Cardiac fibroblast (primary cell): ENCODE data around the gene SLC22A16.
"Not testable (repeated sequence)": the region's sequence is repeated elsewhere in the genome, so short reads cannot be mapped to it uniquely, and the experiment has no call there.

ENCODE experiments used
- DNase-seq, 2 donors: peaks; one replicate each; pipeline versions ENCODE4 v3.0.0 to v3.0.0-alpha.2; 2010; ENCODE audit warnings: low read depth in 2 of 2
- H3K4me3 ChIP-seq, 2 donors: replicated peaks in 1 of 2; 1 replicate in 1 of 2; 2 replicates in 1 of 2; pipeline ENCODE4 v1.5.1; 2011; ENCODE audit warnings: low read depth in 2 of 2, low read length in 2 of 2, mild to moderate bottlenecking in 2 of 2, moderate library complexity in 1 of 2
- TF ChIP-seq, protein P1 (sequence below): IDR thresholded peaks from one replicate; pipeline ENCODE4 v1.5.1; 2011; ENCODE audit warnings: low read depth, mild to moderate bottlenecking, low read length, inconsistent platforms

The SLC22A16 gene

DNA sequence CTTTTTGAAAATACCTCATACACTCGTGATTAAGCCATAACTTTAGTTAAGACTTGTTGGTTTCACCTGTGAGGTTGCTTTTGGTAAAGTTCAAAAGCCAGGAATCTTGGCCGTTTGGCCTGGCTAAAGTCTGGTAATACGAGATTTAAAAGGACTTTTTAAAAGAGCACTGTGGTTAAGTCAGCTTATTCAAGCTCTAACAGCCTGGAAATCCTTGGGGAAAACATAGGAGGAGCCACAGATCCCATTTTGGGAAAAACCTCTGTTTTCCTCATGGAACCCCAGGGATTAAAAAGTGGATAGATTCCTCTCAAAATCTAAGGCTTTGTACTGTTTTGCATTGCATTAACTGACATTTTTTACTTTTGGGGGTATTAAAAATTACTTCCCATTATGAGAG, 13.7 kb upstream of the SLC22A16 start:
- TF ChIP-seq, protein P1, sequence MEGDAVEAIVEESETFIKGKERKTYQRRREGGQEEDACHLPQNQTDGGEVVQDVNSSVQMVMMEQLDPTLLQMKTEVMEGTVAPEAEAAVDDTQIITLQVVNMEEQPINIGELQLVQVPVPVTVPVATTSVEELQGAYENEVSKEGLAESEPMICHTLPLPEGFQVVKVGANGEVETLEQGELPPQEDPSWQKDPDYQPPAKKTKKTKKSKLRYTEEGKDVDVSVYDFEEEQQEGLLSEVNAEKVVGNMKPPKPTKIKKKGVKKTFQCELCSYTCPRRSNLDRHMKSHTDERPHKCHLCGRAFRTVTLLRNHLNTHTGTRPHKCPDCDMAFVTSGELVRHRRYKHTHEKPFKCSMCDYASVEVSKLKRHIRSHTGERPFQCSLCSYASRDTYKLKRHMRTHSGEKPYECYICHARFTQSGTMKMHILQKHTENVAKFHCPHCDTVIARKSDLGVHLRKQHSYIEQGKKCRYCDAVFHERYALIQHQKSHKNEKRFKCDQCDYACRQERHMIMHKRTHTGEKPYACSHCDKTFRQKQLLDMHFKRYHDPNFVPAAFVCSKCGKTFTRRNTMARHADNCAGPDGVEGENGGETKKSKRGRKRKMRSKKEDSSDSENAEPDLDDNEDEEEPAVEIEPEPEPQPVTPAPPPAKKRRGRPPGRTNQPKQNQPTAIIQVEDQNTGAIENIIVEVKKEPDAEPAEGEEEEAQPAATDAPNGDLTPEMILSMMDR = no peak
- H3K4me3 ChIP-seq = no peak overlapping the region
- no peak for DNase-seq

GRCh38 chr6:110488606-110489190, 12.3 kb upstream of the SLC22A16 start:
- H3K4me3 ChIP-seq = no peak overlapping the region
- no peak for DNase-seq
- TF ChIP-seq, protein P1 = no peak

DNA sequence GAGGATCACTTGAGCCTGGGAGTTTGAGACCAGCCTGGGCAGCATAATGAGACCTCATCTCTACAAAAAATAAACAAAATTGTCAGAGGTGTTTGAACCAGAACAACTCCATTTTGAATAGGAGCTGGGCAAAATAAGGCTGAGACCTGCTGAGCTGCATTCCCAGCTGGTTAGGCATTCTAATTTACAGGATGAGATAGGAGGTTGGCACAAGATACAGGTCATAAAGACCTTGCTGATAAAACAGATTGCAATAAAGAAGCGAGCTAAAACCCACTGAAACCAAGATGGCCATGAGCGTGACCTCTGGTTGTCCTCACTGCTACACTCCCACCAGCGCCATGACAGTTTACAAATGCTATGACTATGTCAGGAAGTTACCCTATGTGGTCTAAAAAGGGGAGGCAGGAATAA, 11.6 kb upstream of the SLC22A16 start:
- DNase-seq, H3K4me3 ChIP-seq: not testable (repeated sequence)

DNA sequence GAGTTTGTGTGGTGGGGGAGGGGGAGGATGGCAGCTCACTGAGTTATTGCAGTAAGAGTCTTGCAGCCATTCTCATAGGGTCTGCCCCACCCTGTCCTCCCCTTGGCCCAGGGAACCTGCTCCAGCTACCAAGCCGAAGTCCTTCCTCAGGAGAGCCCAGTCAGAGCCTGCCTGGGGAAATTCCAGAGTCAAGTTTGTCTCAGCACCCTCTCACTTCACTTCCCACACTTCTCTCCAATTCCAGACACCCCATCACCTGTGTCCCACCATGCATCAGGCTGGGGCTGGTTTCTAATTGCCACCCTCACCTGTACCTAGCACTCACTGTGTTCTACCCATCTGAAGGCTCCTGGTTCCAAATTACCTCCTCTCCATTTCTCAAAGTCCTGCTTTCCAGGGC, 10.3 kb upstream of the SLC22A16 start:
- H3K4me3 ChIP-seq = no peak overlapping the region
- no peak for DNase-seq
- TF ChIP-seq, protein P1 = no peak

DNA sequence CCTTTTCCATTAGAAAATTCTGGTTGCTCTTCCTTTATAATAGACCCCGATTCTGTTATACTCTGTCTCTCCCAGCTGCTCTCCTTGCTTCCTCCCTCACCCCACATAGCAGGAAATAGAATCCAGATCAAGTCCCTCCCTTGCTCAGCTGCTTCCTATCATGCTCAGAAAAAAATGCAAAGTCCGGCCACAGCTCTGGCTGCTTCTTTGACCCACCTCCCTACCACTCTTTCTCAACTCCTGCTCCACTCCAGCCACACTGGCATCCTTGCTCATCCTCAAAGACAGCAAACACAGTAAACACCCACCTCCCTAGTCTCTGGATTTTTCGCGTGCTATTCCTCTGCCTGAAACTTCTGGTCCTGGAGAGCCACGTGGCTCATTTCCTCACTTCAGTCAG, 9.1 kb upstream of the SLC22A16 start:
- TF ChIP-seq, protein P1 = no peak
- peak in 1 of 2 donors; percentile 15 for DNase-seq
- H3K4me3 ChIP-seq = no peak overlapping the region

DNA sequence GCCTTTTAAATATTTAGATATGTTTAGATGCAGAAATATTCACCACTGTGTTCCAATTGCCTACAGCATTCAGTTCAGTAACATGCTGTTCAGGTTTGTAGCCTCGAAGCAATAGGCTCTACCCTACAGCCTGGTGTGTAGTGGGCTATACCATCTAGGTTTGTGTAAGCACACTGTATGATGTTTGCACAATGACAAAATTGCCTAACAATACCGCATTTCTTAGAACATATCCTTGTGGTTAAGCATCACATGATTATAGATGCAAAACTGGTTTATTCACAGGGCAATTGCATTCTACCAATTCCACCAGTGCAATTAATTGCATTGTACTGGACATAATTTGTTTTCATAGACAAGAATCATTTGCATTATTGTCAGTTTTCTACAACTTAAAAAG, 7.9 kb upstream of the SLC22A16 start:
- H3K4me3 ChIP-seq = no peak overlapping the region
- peak; percentile 28 to 39 for DNase-seq
- TF ChIP-seq, protein P1 = no peak

- DNase-seq = no peak
- TF ChIP-seq, protein P1 = no peak
- H3K4me3 ChIP-seq = no peak overlapping the region
Measured at GRCh38 chr6:110482774-110483400, 6.5 kb upstream of the SLC22A16 start.
